Measurements from ENCODE around the gene PRDX2. TPM values are rescaled to one million over a fixed set of nuclear protein-coding genes. Genes with fewer than 3 reads are reported as not detected.

PRDX2 gene
- total RNA-seq, 4 donors from 2014 or later: 166 to 496 (median 328) TPM

DNA sequence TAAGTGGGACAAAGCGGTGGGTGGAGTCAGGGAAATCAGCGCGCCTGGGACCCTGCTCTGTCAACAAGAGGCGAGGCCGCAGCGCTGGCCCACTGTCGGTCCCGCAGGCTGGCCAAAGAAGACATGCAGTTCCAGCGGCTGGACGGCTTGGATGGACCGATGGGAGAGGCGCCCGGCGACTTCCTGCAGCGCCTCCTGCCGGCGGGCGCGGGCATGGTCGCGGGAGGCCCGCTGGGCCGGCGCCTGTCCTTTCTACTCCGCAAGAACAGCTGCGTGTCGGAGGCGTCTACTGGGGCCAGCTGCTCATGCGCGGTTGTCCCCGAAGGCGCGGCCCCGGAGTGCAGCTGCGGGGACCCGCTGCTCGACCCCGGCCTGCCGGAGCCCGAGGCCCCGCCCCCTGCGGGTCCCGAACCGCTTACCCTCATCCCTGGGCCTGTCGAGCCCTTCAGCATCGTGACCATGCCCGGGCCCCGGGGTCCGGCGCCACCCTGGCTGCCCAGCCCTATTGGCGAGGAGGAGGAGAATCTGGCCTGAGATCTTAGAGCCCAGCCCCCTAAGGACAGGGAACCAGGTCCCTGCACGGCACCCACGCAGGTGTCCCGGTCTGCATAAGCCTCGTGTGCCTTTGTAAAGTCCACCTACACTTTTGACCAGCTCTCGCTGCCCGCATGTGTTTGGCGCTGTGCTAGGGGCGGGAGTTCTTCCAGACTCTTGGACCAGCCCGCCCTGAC lies 43.9 kb downstream of the PRDX2 start:
- Histone ChIP-seq H3K4me1 (peaks cover 9% of the 10 kb centered on the region in 2 donors), H3K4me3 (replicated peaks in 1 of 3) (peak overlapping the region in 1 of 3 donors; percentile 24), H3K27ac (peak overlapping the region in 1 of 3 donors; percentile 41), H3K27me3 (no peaks in the 10 kb centered on the region), H3K36me3 (peaks cover 1 to 6% of the 10 kb centered on the region in 2 donors), H3K9me3 (no peaks in the 10 kb centered on the region)
- peak; percentile 67 to 68 for DNase-seq
- peak in 1 of 2 donors; percentile 8 for TF ChIP-seq POLR2A (IDR thresholded peaks at IDR 0.05)
- TF ChIP-seq CTCF (IDR thresholded peaks at IDR 0.05): peak; percentile 55 to 96 (median 79)
- 11 to 14% methylated on average over 10 to 34 of the region's 60 CpGs for WGBS, 2 donors
- intact Hi-C loops (cut with DNase I): no loop called here

DNA sequence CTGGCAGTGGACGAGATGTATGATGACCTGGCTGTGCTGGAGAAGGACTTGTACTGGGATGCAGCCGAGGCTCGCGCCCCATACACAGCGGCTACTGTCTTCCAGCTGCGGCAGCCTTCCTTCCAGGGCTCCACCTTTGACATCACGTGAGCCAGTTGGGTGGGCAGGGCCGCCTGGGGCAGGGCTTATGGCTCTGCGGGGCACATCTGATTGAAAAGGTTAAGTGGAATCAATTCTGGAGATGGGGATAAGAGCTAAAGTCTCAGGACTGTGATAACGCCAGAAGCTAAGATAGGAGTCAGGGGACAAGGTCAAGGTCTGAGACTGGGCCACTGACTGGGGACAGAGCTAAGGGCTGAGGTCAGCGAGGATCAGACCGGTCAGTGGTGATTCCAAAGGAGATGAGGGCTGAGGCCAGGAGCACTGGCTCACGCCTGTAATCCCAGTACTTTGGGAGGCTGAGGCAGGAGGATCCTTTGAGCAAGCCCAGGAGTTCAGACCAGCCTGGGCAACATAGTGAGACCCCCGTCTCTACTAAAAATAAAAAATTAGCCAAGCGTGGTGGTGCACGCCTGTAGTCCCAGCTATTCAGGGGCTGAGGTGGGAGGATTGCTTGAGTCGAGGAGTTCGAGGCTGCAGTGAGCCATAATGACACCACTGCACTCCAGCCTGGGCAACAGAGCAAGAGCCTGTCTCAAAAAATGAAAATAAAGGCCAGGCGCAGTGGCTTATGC lies 45.3 kb downstream of the PRDX2 start:
- WGBS, 2 donors: 87 to 92% methylated on average over 19 of the region's 19 CpGs
- Histone ChIP-seq H3K36me3 (no peaks in the 10 kb centered on the region), H3K27me3 (no peaks in the 10 kb centered on the region), H3K9me3 (no peaks in the 10 kb centered on the region), H3K4me3 (replicated peaks in 1 of 3) (no peak overlapping the region), H3K27ac (no peak overlapping the region), H3K4me1 (peaks cover 9% of the 10 kb centered on the region in 2 donors)
- no peak for DNase-seq
- TF ChIP-seq POLR2A (IDR thresholded peaks at IDR 0.05) (no peak), CTCF (IDR thresholded peaks at IDR 0.05) (no peak)
- intact Hi-C loops (cut with DNase I): no loop called here

DNA sequence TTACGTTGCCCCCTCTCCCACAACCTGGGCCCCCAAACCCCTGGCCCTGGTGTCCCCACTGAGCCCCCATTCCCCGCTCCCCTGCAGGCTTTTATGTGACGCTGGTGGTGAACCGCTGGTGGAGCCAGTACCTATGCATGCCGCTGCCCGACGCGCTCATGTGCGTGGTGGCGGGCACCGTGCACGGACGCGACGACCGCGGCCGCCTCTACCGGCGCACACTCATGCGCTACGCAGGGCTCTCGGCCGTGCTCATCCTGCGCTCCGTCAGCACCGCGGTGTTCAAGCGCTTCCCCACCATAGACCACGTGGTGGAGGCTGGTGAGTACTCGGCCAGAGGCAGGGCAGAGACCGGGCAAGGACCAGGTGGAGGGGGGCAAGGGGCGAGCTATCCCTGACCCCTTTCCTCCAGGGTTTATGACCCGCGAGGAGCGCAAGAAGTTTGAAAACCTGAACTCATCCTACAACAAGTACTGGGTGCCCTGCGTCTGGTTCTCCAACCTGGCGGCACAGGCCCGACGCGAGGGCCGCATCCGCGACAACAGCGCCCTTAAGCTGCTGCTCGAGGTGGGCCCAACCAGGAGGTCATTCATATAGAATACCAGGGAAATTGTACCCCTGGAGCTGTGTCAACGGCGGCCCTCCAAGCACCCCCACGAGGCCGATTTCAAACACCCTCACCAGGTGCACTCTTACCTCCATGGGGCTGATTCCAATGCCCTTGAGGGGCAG lies 47.0 kb downstream of the PRDX2 start:
- Histone ChIP-seq H3K36me3 (no peaks in the 10 kb centered on the region), H3K27ac (no peak overlapping the region), H3K9me3 (no peaks in the 10 kb centered on the region), H3K27me3 (no peaks in the 10 kb centered on the region), H3K4me3 (replicated peaks in 1 of 3) (no peak overlapping the region), H3K4me1 (peaks cover 9% of the 10 kb centered on the region in 2 donors)
- TF ChIP-seq CTCF (IDR thresholded peaks at IDR 0.05) (no peak), POLR2A (IDR thresholded peaks at IDR 0.05) (no peak)
- intact Hi-C loops (cut with DNase I): no loop called here
- DNase-seq: no peak
- 68 to 72% methylated on average over 23 to 49 of the region's 50 CpGs for WGBS, 2 donors

DNA sequence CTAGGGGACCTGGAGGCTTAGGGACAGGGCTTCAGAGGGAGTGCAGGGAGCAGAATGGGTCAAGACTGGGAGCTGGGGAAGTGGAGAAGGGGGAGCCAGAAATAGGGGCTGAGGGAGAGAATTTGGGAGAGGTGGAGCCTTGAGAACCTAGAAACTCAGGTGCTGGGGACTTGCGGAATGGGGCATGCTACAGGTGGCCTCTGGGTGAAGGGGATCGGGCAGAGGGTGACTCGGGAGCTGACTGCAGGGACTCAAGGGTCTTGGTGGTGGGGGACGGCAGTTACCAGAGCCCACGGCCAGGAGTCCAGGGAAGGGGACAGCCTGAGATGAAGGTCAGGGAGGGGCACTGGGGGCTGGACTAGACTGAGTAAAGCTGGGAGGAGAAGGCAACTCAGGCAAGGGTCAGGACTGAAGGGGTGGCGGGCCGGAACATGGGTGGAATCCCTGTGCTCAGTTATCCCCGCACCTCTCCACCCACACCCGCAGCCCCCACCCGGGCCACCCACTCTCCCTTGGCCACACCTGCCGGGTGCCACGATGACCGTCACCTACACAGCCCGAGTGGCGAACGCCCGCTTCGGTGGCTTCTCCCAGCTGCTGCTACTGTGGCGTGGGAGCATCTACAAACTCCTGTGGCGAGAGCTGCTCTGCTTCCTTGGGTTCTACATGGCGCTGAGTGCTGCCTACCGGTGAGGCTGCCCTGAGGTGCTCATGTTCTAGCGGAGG lies 49.4 kb downstream of the PRDX2 start:
- Histone ChIP-seq H3K9me3 (no peaks in the 10 kb centered on the region), H3K27ac (no peak overlapping the region), H3K27me3 (no peaks in the 10 kb centered on the region), H3K4me3 (replicated peaks in 1 of 3) (no peak overlapping the region), H3K4me1 (peaks cover 0 to 2% of the 10 kb centered on the region in 2 donors), H3K36me3 (peaks cover 9% of the 10 kb centered on the region in 2 donors)
- TF ChIP-seq POLR2A (IDR thresholded peaks at IDR 0.05) (no peak), CTCF (IDR thresholded peaks at IDR 0.05) (no peak)
- 81 to 83% methylated on average over 22 to 23 of the region's 23 CpGs for WGBS, 2 donors
- intact Hi-C loops (cut with DNase I): no loop called here
- DNase-seq: no peak

Measured in thyroid gland (tissue), 4 donors.